NT2/D1 (cell line): ENCODE data around the gene SLC3A2.

Experiments used
- DNase-seq: peaks from one replicate; pipeline ENCODE4 v3.0.0-alpha.2; 2011; ENCODE audit warnings: low read depth, low spot score
- H3K27me3 ChIP-seq: 2 replicates; pipeline ENCODE4 v1.6.0; 2011; ENCODE audit warnings: mild to moderate bottlenecking; ENCODE audit not compliant: insufficient read length, insufficient read depth
- H3K36me3 ChIP-seq: 2 replicates; pipeline ENCODE4 v1.6.1; 2011; ENCODE audit warnings: mild to moderate bottlenecking, low read length, mixed read lengths; ENCODE audit not compliant: insufficient read depth, insufficient read length
- H3K4me1 ChIP-seq: 2 replicates; pipeline ENCODE4 v1.5.1; 2011; ENCODE audit not compliant: insufficient read depth, insufficient read length
- H3K4me3 ChIP-seq: 2 replicates; pipeline ENCODE4 v1.5.1; 2011; ENCODE audit warnings: low read depth; ENCODE audit not compliant: insufficient read length
- H3K9ac ChIP-seq: 2 replicates; pipeline ENCODE4 v1.6.0; 2011; ENCODE audit warnings: low read depth; ENCODE audit not compliant: insufficient read length
- H3K9me3 ChIP-seq: 2 replicates; pipeline ENCODE4 v1.5.1; 2011; ENCODE audit warnings: mild to moderate bottlenecking, low read length; ENCODE audit not compliant: insufficient read depth
- SUZ12 ChIP-seq: IDR thresholded peaks from 2 replicates; pipeline ENCODE4 v1.6.1; 2011; ENCODE audit not compliant: insufficient read length, insufficient read depth; ENCODE audit errors: extremely low read depth
- YY1 ChIP-seq: IDR thresholded peaks from 2 replicates; pipeline ENCODE4 v1.6.1; 2011; ENCODE audit not compliant: insufficient read length, insufficient read depth
- ZNF274 ChIP-seq: IDR thresholded peaks from 2 replicates; pipeline ENCODE4 v1.6.1; 2011; ENCODE audit warnings: mild to moderate bottlenecking, low read depth, low read length

Gene SLC3A2

DNA sequence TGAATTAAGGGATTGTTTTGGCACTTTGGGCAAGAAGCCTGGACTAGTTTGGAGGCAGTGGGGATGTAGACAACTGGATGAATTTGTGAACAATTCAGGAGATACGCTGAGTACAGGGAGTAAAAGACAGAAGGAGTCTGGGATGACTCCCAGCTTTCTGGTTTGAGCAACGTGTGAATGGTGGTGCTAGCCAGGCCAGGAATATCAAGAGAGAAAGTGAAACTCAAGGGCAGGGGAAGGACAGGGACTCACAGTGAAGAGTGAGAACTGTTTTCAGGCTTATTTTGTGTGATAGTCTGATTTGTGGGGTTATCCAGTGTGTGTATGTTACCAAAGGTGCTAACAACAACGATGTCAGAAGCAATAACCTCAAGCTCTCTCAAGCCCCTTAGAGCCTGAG lies 24.6 kb downstream of the SLC3A2 start:
- Histone ChIP-seq H3K36me3 (no peaks in the 10 kb centered on the region), H3K4me3 (no peak overlapping the region), H3K9ac (no peak overlapping the region), H3K9me3 (peaks cover 11% of the 10 kb centered on the region; the same call in 1 of the 2 replicates), H3K4me1 (peaks cover 13% of the 10 kb centered on the region), H3K27me3 (peaks cover 8% of the 10 kb centered on the region)
- DNase-seq = no peak
- TF ChIP-seq SUZ12 (no peak), YY1 (no peak), ZNF274 (no peak)

DNA sequence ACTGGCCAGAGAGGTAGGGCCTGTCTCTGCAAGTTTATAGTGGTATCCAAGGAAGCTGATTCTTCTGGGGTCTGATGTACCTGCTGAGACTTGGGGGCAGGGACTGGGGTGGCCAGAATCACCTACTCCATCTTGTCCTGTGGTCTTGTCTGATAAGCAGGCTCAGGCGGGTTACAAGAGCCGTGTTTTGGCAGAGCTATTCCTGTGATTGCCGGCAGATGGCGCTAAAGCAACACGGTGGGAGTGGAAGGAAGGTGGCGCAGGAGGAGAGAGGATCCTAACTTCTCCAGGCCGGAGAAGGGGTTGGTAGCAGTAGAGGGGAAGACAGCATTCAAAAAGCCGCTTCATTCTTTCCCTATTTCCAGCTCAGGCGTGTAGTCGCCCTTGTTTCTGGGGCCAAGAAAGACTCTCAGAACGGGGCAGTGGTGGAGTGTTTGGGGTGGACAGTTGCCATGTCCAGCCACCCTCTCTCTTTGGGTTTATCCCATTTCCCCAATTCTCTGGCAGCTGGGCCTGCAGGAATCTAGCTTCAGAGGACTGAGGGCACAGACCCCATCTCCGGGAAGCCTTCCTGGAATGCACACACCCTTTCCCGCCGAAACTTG lies 25.3 kb downstream of the SLC3A2 start:
- TF ChIP-seq YY1 = no peak
- no peak for TF ChIP-seq SUZ12
- no peak for TF ChIP-seq ZNF274
- Histone ChIP-seq H3K4me3 (no peak overlapping the region), H3K36me3 (no peaks in the 10 kb centered on the region), H3K27me3 (peaks cover 8% of the 10 kb centered on the region), H3K4me1 (peaks cover 17% of the 10 kb centered on the region), H3K9ac (no peak overlapping the region), H3K9me3 (peaks cover 11% of the 10 kb centered on the region; the same call in 1 of the 2 replicates)
- peak; percentile 92 for DNase-seq

DNA sequence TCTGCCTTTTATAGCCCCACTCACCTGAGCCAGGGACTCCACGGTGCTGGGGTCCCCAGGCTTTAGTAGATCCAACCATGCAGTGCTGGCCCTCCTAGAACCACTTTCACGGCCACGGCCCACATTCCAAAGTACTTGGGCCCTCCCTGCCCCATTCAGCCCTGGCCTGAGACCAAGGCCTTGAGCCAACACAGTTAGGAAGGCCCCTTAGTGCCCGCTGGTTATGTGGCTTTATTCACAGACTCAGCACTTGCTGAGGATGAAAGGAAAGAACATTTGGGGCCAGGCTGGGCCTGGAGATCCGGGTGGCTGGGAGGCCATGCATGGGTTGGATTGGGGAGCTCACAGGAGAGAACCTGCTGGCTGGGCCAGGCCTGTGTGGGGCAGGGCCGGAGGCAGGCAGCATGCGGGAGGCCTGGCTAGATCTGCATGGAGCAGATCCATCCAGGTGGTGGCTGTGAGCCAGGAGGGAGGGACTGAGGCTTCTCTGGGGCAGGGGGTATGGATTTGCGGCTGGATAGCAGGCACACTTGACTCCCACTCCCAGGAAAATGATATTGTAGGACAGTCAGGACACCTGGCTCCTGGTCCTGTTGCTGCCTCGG lies 27.9 kb downstream of the SLC3A2 start:
- Histone ChIP-seq H3K27me3 (peaks cover 8% of the 10 kb centered on the region), H3K4me3 (no peak overlapping the region), H3K36me3 (no peaks in the 10 kb centered on the region), H3K9ac (no peak overlapping the region), H3K9me3 (peaks cover 11% of the 10 kb centered on the region; the same call in 1 of the 2 replicates), H3K4me1 (peaks cover 20% of the 10 kb centered on the region)
- DNase-seq = no peak
- no peak for TF ChIP-seq YY1
- no peak for TF ChIP-seq ZNF274
- no peak for TF ChIP-seq SUZ12

DNA sequence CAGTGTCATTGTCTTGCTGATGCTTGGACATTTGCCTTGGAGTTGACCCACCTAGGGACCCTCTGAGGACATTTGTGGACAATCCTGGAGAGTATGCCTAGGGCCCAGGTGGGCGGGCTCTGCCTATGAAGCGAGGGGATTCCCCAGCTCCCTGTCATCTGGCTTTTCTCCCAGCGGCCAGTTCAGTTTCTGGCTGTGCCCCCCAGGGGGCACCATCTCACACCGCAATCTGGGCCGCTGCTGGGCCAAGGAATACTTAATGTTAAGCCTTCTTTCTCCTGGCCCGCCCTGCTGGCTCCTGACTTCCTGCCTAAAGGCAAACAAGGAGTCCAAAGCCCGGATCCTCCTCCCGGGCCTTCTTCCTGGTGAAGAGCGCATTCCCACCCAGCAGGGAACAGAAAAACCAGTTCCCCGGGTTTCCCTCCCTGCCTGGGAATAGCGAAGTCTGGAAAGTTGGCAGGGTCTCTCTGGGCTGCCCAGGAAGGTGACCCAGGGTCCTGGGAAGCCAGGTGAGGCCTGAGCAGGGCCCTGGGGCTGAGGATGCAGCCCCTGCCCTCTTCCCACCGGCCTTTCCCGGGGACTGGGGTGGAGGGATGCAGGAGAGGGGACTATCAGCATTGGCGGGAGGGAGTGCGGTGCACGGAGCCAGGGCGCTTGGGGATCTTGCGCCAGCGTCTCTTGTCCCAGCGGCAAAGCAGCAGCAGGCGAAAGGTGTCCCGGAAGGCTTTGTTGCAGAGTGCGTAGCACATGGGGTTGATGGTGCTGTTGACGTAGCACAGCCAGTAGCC lies 28.6 kb downstream of the SLC3A2 start:
- Histone ChIP-seq H3K36me3 (no peaks in the 10 kb centered on the region), H3K4me1 (peaks cover 20% of the 10 kb centered on the region), H3K27me3 (peaks cover 8% of the 10 kb centered on the region), H3K9ac (peak overlapping the region; percentile 62), H3K4me3 (no peak overlapping the region), H3K9me3 (peaks cover 11% of the 10 kb centered on the region; the same call in 1 of the 2 replicates)
- no peak for TF ChIP-seq ZNF274
- DNase-seq = peak; percentile 90

DNA sequence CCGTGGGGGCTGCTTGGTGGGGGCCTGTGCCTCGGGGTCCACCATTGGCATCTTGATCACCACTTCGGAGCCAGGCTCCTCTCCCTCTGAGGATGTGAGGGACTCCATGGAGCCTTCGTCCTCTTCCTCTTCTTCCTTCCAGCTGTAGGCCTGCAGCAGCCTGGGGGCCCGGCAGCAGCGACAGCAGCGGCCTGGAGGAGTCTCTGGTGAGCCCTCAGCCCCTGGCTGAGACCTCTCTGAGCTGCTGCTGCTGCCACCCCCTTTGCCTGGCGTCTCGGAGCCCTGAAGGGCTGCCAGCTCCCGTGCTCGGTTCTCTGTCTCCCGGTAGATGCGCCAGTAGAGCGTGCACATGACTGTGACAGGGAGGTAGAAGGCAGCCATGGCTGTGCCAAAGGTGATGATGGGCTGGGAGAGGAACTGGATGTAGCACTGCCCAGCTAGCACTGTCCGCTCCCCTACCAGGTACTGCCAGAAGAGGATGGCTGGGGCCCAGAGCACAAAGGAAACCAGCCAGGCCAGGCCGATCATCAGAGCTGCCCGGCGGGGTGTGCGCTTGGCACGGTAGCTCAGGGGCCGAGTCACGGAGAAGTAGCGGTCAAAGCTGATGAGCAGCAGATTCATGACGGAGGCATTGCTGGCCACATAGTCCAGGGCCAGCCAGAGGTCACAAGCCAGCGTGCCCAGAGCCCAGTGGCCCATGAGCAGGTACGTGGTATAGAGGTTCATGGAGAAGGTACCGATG lies 29.6 kb downstream of the SLC3A2 start:
- H3K27me3 ChIP-seq = peaks cover 8% of the 10 kb centered on the region
- H3K4me1 ChIP-seq = peaks cover 20% of the 10 kb centered on the region
- TF ChIP-seq SUZ12 (no peak), YY1 (no peak), ZNF274 (no peak)
- no peak overlapping the region for H3K9ac ChIP-seq
- H3K9me3 ChIP-seq = peaks cover 11% of the 10 kb centered on the region; the same call in 1 of the 2 replicates
- H3K4me3 ChIP-seq = no peak overlapping the region
- H3K36me3 ChIP-seq = no peaks in the 10 kb centered on the region
- DNase-seq = no peak

DNA sequence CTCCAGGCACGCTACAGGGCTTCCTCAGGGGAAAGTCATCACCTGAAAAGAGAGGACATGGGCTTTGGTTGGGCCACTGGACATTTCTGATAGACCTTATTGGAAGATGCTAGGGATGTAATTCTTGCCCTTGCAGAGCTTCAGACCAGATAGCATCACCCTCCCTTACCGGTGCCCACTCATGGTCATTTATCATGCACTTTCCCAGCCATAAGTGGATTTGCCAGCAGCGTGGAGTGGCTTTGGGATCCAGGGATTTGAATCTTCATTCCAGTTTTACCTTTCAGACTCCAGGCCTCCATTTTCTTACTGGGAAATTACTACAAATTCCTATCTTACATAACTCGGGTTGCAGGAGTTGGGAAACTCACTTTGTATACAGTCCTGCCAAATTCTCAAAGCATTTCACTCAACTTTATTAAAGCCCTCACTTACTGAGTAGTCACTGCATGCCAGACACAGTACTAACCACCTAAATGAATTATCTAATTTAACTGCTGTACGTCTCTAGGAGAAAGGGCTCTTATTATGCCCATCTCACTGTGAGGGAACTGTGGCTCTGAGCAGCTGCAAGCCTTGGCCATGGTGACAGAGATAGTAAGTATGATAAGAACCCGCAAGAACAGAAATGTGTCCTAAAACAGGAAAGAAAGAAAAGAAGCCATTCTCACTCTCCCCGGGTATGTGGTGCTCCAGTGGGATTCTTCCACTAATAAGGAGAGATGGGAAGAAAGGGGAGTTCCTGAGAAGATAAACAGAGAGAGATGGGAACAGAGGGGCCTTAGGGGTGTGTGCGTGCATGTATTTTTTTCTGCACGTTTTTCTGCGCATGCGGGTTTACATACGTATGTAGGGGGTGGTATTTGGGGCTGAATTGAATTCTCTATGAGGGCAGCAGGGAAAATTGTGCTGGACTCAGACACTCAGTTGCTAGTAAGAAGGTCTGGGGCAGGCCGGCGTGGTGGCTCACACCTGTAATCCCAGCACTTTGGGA lies 30.7 kb downstream of the SLC3A2 start:
- Histone ChIP-seq H3K4me1 (peaks cover 20% of the 10 kb centered on the region), H3K36me3 (no peaks in the 10 kb centered on the region), H3K9me3 (peaks cover 11% of the 10 kb centered on the region; the same call in 1 of the 2 replicates), H3K4me3 (no peak overlapping the region), H3K27me3 (peaks cover 4% of the 10 kb centered on the region), H3K9ac (no peak overlapping the region)
- TF ChIP-seq ZNF274 (no peak), YY1 (no peak), SUZ12 (no peak)
- no peak for DNase-seq
